HG02610 (cell line): Measurements from ENCODE around the gene TOX2.

ENCODE experiments used
- ATAC-seq: cut with Tn5 transposase; IDR thresholded peaks from one replicate; pipeline ENCODE4 v1.9.1; 2021; ENCODE audit warnings: mild to moderate bottlenecking, moderate library complexity; ENCODE audit not compliant: unreplicated experiment

The TOX2 gene, protein sequence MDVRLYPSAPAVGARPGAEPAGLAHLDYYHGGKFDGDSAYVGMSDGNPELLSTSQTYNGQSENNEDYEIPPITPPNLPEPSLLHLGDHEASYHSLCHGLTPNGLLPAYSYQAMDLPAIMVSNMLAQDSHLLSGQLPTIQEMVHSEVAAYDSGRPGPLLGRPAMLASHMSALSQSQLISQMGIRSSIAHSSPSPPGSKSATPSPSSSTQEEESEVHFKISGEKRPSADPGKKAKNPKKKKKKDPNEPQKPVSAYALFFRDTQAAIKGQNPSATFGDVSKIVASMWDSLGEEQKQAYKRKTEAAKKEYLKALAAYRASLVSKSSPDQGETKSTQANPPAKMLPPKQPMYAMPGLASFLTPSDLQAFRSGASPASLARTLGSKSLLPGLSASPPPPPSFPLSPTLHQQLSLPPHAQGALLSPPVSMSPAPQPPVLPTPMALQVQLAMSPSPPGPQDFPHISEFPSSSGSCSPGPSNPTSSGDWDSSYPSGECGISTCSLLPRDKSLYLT

GRCh38 chr20:43914311-43915210, at the start of gene TOX2:
Gene TOX2, plus strand, starts transcription at chr20:43914852. Its CDS starts 40 bp downstream, at chr20:43914892.
- peak; percentile 41 for ATAC-seq

GRCh38 chr20:43868091-43868490, 46.6 kb upstream of the TOX2 start:
- ATAC-seq = no peak

DNA sequence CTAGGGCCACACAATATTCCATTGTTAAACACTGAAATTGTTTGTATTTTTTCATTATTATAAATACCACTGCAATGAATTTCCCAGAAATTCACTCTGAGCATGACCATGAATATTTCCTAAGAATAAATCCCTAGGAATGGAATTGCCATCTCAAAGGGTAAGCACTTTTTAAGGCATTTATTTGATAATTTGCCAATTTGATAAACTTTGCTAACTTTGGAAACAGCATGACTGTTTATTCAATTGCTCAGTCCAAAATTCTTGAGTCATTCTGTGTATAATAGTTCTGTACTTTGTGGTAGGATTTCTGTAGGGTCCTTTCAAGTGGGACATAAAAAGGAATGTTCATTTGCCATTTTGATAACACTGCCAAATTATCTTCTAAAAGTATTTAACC, 44.2 kb upstream of the TOX2 start:
- ATAC-seq = no peak

GRCh38 chr20:43878776-43879175, 35.9 kb upstream of the TOX2 start:
- ATAC-seq = no peak

DNA sequence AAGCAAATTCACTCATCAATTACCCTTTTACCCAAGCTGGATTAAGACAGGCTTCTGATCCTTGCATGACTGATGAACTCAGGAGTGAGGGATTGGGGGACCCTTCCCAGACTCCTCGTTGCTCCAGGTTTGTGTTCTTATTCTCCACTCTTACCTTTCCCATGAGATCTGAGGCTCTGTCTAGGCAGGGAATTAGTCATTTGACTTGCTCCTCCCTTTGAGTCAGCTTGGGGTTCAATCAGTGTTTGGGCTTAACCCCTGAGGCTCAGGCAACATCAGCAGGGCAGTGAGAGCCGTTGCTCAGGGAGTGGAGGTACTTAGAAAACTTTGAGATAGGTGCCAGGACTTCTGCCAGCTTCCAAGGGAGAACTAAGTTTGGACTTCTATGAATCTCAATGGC, 20.7 kb upstream of the TOX2 start:
- no peak for ATAC-seq

DNA sequence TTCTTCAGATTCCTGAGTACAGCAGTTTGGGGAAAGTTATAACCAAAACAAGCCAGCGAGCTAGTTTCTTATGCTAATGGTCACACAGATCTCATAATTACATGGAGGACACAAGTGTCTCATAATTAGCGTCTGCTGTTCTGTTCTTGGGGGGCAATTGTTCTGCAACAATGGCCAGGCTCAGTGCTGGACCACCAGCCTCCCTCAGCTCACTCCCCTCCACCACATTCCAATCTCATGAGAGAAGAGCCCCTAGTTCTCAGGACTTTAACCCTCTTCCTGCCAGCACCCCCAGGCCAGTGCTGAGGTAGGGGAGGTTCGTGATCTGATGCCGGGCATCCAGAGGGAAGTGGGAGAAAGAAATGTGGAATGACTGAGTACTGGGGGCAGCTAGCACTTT, 20.2 kb upstream of the TOX2 start:
- ATAC-seq = no peak

DNA sequence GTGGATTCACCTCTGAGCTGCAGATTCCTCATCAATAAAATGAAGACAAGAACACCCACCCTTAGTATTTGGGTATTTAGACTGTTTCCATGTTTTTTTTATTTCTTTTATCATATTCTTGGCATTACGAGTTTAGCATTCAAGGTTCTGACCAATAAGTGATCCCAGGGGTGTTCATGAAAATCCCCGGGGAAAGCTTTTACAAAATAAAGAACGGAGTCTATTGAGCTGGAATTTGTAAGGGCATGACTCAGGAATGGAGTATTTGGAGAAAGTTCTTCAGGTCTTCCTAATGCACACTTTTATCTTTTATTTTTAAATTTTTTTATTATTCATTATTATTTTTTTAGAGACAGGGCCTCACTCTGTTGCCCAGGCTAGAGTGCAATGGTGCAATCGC, 19.4 kb upstream of the TOX2 start:
- no peak for ATAC-seq

- no peak for ATAC-seq
These were observed 15.2 kb upstream of the TOX2 start for GRCh38 chr20:43899274-43900120.

- ATAC-seq = no peak
These were observed 14.6 kb upstream of the TOX2 start for GRCh38 chr20:43900121-43900466.

DNA sequence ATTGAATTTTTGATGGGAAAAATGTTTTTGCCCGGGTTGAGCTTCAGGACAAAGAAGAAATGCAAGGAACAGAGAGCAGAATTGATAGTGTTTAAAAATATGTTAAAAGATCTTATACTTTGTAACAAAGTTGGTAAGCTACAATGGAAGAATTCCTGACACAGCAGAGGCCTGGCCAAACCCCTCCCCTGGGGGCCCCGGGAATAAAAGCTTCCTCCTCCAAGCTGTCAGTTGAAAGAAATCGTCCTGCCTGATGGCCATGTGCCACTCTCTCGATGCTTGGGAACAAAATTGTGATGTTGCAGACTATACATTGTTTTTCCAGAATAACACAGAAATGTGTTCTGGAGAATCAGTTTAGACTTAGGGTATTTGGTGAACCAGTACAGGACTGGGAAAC, 14.2 kb upstream of the TOX2 start:
- ATAC-seq = no peak

DNA sequence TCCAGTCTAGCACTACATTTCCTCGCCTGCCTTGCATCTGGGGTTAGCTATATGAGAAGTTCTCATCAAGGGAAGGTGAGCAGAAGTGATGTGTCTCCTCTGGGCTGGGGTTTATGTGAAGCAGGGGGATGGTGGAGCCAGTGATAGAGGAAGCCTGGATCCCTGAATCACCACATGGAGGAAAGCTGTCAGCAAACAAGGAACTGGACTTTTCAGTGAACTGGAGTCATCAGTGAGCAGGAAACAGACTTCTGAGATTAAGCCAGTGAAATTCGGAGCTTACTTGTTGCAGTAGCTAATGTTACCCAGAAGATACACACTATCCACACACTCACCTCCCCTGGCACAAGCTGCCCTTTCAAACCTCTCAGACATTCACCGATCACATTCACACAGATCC, 13.4 kb upstream of the TOX2 start:
- no peak for ATAC-seq

GRCh38 chr20:43903953-43904826, 10.5 kb upstream of the TOX2 start:
- ATAC-seq = no peak

GRCh38 chr20:43904827-43905177, 9.8 kb upstream of the TOX2 start:
- no peak for ATAC-seq

- ATAC-seq = no peak
These were observed 8.1 kb upstream of the TOX2 start for GRCh38 chr20:43906505-43907034.

DNA sequence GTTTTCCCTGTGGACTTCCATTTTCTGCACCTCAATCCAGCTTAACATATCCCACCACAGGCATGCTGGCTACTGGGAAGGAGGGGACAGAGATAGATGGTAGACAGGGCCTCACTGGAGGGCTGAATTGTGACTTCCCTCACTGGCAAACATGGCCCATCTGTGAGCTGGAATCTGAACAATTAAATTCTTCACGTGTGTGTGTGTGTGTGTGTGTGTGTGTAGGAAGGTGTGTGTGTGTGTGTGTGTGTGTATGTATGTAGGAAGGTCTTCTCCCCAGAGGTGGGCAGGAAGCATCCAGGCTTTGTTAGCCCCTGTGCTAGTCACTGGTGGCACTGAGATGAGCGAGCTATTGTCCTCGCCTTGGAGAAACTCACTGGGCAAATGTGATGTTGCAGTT, 5.4 kb upstream of the TOX2 start:
- no peak for ATAC-seq

GRCh38 chr20:43909720-43910119, 4.9 kb upstream of the TOX2 start:
- ATAC-seq = no peak

GRCh38 chr20:43910564-43910963, 4.1 kb upstream of the TOX2 start:
- no peak for ATAC-seq

DNA sequence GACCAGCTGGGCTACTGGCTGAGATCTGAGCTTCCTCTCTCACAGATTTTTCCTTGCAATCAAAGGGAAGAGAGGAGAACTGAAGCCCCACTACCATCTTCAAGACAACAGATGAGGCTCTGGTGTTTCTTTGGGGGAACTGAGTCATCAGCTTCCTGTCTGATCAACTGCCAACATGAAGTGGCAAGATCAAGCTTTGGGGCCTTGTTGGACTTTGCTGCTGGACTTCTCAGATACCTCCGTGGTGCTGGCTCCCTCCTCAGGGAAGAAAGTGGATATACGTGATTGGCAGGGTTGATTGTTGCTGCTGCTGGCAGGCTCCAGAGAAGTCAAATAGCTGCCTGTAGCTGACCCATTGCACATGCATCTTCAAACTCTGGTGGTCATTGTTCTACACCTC, 3.6 kb upstream of the TOX2 start:
- ATAC-seq = no peak

- no peak for ATAC-seq
These were observed 1.2 kb upstream of the TOX2 start for GRCh38 chr20:43913291-43914025.
